ENCODE results near the gene PIGZ.

Gene PIGZ

DNA sequence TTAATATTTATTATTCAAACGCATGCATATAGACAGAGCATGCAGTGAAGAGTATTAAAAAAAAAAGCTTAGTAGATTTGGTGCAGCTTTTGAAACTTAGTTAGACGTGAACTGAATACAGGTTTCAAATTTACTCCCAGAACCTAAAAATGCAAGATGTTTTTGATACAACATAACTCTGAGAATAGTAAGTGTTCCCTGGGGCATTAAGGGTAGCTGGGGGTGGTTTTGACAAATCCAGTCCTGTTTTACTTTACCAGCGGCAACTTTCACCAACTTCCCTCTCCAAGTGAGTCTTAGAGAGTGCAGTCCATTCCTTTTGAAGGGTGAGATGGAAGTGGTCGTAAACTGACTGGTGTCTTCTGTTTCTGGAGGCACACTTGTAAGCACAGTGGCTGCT lies 37.5 kb downstream of the PIGZ start:
- H4K20me1 ChIP-seq (ENCODE audit: insufficient read depth, low read length), result no peaks in the 10 kb centered on the region
- H3K9me3 ChIP-seq (ENCODE audit: insufficient read depth, low read length), result no peaks in the 10 kb centered on the region
- no peaks in the 10 kb centered on the region; the same call in 1 of the 2 replicates for H3K4me1 ChIP-seq (ENCODE audit: low read length)
- H2AFZ ChIP-seq (ENCODE audit: low read depth, low read length), result no peak overlapping the region
- H3K36me3 ChIP-seq (replicated peaks; ENCODE audit: low read depth, low read length), result peaks cover 42% of the 10 kb centered on the region
- H3K27me3 ChIP-seq (ENCODE audit: low read depth, low read length), result no peaks in the 10 kb centered on the region
- no peak overlapping the region for H3K9ac ChIP-seq (ENCODE audit: low read length)
- no peak overlapping the region for H3K4me3 ChIP-seq (ENCODE audit: low read length)
- no peak overlapping the region for H3K4me2 ChIP-seq (ENCODE audit: low read length)
- TF ChIP-seq, protein P1, sequence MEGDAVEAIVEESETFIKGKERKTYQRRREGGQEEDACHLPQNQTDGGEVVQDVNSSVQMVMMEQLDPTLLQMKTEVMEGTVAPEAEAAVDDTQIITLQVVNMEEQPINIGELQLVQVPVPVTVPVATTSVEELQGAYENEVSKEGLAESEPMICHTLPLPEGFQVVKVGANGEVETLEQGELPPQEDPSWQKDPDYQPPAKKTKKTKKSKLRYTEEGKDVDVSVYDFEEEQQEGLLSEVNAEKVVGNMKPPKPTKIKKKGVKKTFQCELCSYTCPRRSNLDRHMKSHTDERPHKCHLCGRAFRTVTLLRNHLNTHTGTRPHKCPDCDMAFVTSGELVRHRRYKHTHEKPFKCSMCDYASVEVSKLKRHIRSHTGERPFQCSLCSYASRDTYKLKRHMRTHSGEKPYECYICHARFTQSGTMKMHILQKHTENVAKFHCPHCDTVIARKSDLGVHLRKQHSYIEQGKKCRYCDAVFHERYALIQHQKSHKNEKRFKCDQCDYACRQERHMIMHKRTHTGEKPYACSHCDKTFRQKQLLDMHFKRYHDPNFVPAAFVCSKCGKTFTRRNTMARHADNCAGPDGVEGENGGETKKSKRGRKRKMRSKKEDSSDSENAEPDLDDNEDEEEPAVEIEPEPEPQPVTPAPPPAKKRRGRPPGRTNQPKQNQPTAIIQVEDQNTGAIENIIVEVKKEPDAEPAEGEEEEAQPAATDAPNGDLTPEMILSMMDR (IDR thresholded peaks at IDR 0.05; ENCODE audit: low read depth, low read length), result no peak
- TF ChIP-seq EZH2phosphoT487 (IDR thresholded peaks at IDR 0.05; ENCODE audit: low read depth), result no peak
- H3K27ac ChIP-seq (ENCODE audit: low read length), result no peak overlapping the region; the same call in 1 of the 2 replicates
- H3K79me2 ChIP-seq (ENCODE audit: low read length), result no peaks in the 10 kb centered on the region

DNA sequence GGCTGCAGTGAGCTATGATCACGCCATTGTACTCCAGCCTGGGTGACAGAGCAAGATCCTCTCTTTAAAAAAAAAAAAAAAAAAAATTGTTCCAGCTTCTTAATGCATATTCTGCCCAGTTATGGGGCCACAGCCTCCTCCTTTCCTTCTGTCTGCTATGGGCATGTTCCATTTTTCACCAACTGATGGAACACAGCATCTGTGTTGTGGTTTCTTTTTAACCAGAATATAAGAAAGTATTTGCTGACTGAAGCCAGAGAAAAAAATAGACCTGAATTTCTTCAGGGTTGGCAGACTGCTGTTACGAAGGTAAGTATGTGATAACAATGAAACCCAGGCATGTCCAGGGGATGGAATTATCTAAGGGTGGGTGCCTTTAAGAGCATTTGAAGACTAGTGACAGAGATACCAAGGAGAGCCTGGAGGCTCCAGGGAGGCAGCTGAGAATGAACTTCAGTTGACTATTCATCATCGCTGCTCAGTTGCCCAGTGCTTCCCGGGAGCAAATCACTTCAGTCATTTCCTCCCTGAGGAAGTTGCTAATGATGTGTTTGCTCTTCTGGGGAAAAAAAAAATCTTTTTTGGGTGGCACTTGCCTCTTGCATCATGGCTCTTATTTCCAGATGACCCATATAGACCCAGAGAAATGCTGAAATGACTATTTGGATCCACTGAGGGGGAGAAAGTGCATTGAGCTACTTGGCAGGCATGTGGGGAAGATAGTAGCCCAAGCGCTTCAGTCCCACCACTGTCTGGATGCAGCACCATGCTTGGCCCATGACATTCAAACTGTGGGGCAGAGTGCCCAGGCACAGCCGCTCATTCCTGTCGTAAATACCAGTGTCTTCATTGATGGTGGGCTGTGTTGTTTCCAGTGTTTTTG lies 40.8 kb downstream of the PIGZ start:
- H3K9me3 ChIP-seq (ENCODE audit: insufficient read depth, low read length), result no peaks in the 10 kb centered on the region
- no peaks in the 10 kb centered on the region for H3K79me2 ChIP-seq (ENCODE audit: low read length)
- H3K4me2 ChIP-seq (ENCODE audit: low read length), result no peak overlapping the region
- no peak overlapping the region for H3K9ac ChIP-seq (ENCODE audit: low read length)
- no peaks in the 10 kb centered on the region for H3K27me3 ChIP-seq (ENCODE audit: low read depth, low read length)
- no peak overlapping the region for H3K4me3 ChIP-seq (ENCODE audit: low read length)
- H3K27ac ChIP-seq (ENCODE audit: low read length), result no peak overlapping the region
- H2AFZ ChIP-seq (ENCODE audit: low read depth, low read length), result no peak overlapping the region
- H4K20me1 ChIP-seq (ENCODE audit: insufficient read depth, low read length), result no peaks in the 10 kb centered on the region
- TF ChIP-seq, protein P1 (IDR thresholded peaks at IDR 0.05; ENCODE audit: low read depth, low read length), result no peak
- H3K36me3 ChIP-seq (replicated peaks; ENCODE audit: low read depth, low read length), result peaks cover 23% of the 10 kb centered on the region
- no peaks in the 10 kb centered on the region; the same call in 1 of the 2 replicates for H3K4me1 ChIP-seq (ENCODE audit: low read length)

DNA sequence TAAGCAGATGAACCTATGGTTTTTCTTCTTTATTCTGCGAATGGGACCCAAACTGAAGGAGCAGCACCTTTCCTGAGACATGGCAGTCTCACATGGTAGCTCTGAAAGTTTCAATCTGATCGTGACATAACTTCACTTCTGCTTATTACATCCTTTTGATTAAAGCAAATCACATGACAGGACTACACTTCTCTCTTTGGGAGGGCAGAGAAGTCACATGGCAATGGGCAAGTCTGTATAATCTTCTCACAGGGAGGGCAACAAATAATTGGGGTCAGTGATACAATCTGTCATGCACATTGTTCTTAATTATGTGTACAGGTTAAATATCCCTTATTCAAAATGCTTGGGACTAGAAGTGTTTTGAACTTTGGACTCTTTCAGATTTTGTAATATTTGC lies 47.9 kb downstream of the PIGZ start:
- Histone ChIP-seq H3K4me3 (ENCODE audit: low read length) (no peak overlapping the region), H3K9me3 (ENCODE audit: insufficient read depth, low read length) (no peaks in the 10 kb centered on the region; the same call in 1 of the 2 replicates), H2AFZ (ENCODE audit: low read depth, low read length) (no peak overlapping the region), H3K79me2 (ENCODE audit: low read length) (no peaks in the 10 kb centered on the region), H3K27me3 (ENCODE audit: low read depth, low read length) (no peaks in the 10 kb centered on the region), H3K36me3 (replicated peaks; ENCODE audit: low read depth, low read length) (peaks cover 22% of the 10 kb centered on the region), H3K27ac (ENCODE audit: low read length) (no peak overlapping the region), H4K20me1 (ENCODE audit: insufficient read depth, low read length) (no peaks in the 10 kb centered on the region), H3K4me1 (ENCODE audit: low read length) (peaks cover 11% of the 10 kb centered on the region), H3K4me2 (ENCODE audit: low read length) (peak overlapping the region; percentile 41), H3K9ac (ENCODE audit: low read length) (no peak overlapping the region)
- TF ChIP-seq, protein P1 (IDR thresholded peaks at IDR 0.05; ENCODE audit: low read depth, low read length), result no peak
- TF ChIP-seq EZH2phosphoT487 (IDR thresholded peaks at IDR 0.05; ENCODE audit: low read depth), result no peak

DNA sequence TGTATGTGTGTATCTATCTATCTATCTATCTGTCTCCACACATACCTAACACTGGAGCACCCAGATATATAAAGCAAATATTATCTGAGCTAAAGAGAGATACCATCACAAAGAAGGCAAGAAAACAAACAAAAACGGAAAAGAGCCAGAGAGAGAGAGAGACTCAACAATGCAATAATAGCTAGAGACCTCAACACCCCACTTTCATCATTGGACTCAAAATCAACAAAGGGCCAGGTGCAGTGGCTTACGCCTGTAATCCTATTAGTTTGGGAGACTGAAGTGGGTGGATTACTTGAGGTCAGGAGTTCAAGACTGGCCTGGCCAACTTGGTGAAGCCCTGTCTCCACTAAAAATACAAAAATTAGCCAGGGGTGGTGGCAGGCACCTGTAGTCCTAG lies 49.7 kb downstream of the PIGZ start:
- H3K9ac ChIP-seq (ENCODE audit: low read length), result no peak overlapping the region
- TF ChIP-seq, protein P1 (IDR thresholded peaks at IDR 0.05; ENCODE audit: low read depth, low read length), result no peak
- TF ChIP-seq EZH2phosphoT487 (IDR thresholded peaks at IDR 0.05; ENCODE audit: low read depth), result no peak
- H3K4me2 ChIP-seq (ENCODE audit: low read length), result no peak overlapping the region
- H3K79me2 ChIP-seq (ENCODE audit: low read length), result no peaks in the 10 kb centered on the region
- no peak overlapping the region for H3K4me3 ChIP-seq (ENCODE audit: low read length)
- H3K27ac ChIP-seq (ENCODE audit: low read length), result no peak overlapping the region
- H2AFZ ChIP-seq (ENCODE audit: low read depth, low read length), result no peak overlapping the region
- peaks cover 11% of the 10 kb centered on the region for H3K4me1 ChIP-seq (ENCODE audit: low read length)
- no peaks in the 10 kb centered on the region; the same call in 1 of the 2 replicates for H3K9me3 ChIP-seq (ENCODE audit: insufficient read depth, low read length)
- H3K27me3 ChIP-seq (ENCODE audit: low read depth, low read length), result no peaks in the 10 kb centered on the region
- peaks cover 32% of the 10 kb centered on the region for H3K36me3 ChIP-seq (replicated peaks; ENCODE audit: low read depth, low read length)
- no peaks in the 10 kb centered on the region for H4K20me1 ChIP-seq (ENCODE audit: insufficient read depth, low read length)

Data from OCI-LY3 (cell line).